GM08714 (cell line): ENCODE results near the gene ERGIC1.

Experiments used
- H3K4me3 ChIP-seq: fragments of 200-500 bp; sonication (Bioruptor generic); 2 replicates; pipeline ENCODE4 v1.5.1; 2014; ENCODE audit warnings: mild to moderate bottlenecking, low read length, inconsistent platforms
- ZNF274 ChIP-seq: IDR thresholded peaks from 2 replicates; pipeline ENCODE4 v1.6.1; 2012; ENCODE audit warnings: mild to moderate bottlenecking, low read depth, low read length

Gene ERGIC1

GRCh38 chr5:172906436-172906835, 72.4 kb downstream of the ERGIC1 start:
- no peak for TF ChIP-seq ZNF274
- H3K4me3 ChIP-seq = no peak overlapping the region

DNA sequence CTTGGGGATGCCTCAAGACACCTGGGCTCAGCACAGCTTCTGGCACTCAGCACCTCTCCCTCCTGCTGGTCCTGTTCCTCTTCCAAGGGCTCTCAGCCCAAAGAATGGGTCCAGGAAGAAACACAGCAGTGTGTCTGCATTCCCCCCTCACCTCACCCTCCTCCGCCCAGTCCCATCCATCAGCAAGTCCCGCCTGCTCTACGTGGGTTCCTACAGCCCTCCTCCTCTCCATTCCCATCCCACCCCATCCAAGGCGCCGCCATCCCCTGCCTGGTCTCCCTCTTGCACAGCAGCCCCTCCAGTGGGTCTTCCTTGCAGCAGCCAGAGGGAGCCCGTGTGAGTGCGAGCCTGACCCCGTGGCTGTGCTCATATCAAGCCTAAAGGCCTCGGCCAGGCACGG, 72.8 kb downstream of the ERGIC1 start:
- TF ChIP-seq ZNF274 = no peak
- H3K4me3 ChIP-seq = no peak overlapping the region

GRCh38 chr5:172907657-172908056, 73.6 kb downstream of the ERGIC1 start:
- no peak for TF ChIP-seq ZNF274
- H3K4me3 ChIP-seq = no peak overlapping the region

GRCh38 chr5:172908662-172909061, 74.6 kb downstream of the ERGIC1 start:
- H3K4me3 ChIP-seq = no peak overlapping the region
- no peak for TF ChIP-seq ZNF274

- no peak overlapping the region for H3K4me3 ChIP-seq
- no peak for TF ChIP-seq ZNF274
Measured at GRCh38 chr5:172909931-172910502, 76.0 kb downstream of the ERGIC1 start.

GRCh38 chr5:172910828-172911627, 77.0 kb downstream of the ERGIC1 start:
- H3K4me3 ChIP-seq = no peak overlapping the region
- TF ChIP-seq ZNF274 = no peak

DNA sequence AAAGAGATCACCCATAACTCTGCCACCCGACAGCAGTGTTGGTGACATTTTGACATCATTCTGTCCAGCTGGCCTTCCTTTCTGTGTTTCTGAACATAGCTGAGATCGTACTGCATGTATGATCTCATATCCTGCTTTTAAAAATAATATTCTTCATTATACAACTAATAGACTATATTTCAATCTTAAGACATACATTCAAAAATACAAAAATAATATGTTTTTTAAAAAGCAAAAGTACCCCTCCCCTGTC, 77.5 kb downstream of the ERGIC1 start:
- no peak for TF ChIP-seq ZNF274
- no peak overlapping the region for H3K4me3 ChIP-seq

DNA sequence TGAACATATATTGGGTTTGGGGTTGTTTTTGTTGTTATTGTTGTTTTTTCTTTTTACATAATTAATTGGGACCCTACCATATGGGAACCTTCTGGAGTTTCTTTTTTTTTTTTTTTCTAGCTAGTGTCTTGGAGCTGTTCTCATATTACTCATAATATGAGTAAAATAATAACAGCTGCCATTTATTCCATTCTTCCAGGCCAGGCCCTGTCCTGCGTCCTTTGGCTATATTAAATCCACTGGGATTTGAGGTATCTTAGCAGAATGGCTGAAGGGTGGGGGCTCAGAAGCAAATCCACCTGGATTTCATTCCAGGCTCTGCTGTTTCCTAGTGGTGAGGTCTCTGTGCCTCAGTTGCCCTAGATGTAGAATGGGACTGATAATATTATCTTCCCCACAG, 77.9 kb downstream of the ERGIC1 start:
- TF ChIP-seq ZNF274 = no peak
- no peak overlapping the region for H3K4me3 ChIP-seq

DNA sequence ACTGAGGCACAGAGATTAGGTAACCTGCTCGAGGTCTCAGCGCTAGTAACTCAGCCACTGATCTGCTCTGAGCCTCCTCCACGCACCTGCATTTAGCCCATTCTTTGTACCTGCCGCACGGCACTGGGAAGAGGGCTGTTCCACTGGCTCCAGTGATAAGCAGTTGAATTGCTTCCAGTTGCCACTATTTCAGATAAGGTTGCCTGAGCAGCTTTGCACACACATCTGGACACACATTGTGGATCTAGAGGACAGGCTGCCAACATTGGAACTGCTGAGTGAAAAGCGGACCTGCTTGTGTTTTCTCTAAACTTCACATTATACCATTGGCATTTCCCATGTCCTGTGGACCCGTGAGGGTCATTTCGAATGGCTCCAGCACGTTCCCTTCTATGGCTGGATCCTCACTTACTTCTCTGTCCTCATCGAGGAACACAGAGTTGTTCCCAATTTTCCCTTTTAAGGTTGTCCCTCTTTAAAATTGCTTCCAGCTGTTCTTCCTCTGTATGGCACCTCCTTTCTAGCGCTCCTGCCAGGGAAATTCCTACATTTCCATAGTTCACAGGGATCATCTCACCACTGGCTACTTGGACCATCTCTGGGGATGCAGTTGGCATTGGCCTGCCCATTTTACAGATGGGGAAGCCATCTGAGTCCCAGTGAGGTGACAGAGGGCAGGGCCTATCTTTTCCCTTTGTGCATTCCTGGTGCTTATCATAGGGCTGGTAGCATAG, 79.2 kb downstream of the ERGIC1 start:
- TF ChIP-seq ZNF274 = no peak
- H3K4me3 ChIP-seq = no peak overlapping the region

- no peak overlapping the region for H3K4me3 ChIP-seq
- TF ChIP-seq ZNF274 = no peak
Measured at GRCh38 chr5:172915514-172915913, 81.5 kb downstream of the ERGIC1 start.

DNA sequence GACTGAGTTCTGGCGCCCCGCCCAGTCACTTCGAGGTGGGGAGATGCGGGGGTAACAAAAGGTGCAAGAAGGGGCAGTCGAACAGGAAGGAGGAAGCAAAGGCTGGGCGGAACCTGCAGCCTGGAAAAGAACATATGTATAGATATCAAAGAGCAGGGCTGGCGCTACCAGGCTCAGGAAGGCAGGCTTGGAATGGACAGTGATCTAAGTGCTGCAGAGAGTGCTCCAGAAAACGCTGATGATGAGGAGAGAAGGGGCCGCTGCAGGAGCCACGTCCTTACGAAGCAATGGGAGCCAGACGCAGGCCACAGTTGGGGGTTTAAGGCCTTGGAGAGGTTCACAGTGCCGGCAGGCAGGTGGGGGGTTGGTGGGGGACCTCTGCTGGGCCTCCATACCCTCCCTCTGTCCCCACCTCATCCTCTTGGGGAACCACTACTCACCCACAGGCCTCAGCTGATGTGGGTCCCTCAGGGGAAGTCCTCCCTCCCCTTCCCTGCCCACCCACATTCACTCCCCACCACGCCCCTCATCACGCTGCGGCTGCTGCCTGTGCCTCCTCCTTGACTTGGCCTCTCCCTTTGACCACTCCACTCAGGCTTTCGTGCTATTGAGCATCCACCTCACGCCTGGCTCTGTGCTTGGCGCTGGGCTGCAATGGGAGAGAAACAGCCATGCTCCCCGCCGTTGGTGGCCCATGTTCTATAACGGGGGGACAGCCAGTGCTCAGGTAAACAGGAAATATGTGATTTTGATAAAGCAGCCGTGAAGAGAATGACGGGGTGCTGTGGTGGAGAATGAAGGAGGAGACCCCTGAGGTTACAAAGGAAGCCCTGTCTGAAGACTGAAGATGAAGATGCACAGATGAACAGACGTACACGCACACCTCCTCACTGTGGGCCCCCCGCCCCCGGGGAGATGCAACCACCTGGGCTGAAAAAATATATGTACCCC, 84.6 kb downstream of the ERGIC1 start:
- H3K4me3 ChIP-seq = no peak overlapping the region
- no peak for TF ChIP-seq ZNF274

- TF ChIP-seq ZNF274 = no peak
- H3K4me3 ChIP-seq = no peak overlapping the region
Measured at GRCh38 chr5:172919525-172920446, 85.7 kb downstream of the ERGIC1 start.

- no peak for TF ChIP-seq ZNF274
Measured at GRCh38 chr5:172920447-172920849, 86.4 kb downstream of the ERGIC1 start.

DNA sequence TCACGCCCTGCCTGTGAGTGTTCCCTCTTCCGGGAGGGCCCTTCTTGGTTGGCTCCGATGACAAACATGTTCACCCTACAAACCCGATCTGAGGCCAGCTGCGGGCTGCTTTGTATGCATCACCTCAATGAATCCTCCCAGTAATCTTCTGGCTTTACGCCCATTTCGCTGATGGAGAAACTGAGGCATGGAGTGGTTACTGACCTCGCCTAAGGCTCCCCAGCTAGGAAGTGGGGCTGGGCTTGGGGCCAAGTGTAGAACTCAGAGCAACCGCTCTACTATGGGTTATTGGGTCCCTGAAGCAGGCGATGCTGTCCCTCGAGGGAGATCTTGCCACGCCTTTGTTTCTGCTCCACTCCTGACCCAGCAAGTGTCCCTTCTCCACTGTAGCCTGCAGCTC, 86.9 kb downstream of the ERGIC1 start:
- no peak overlapping the region for H3K4me3 ChIP-seq
- no peak for TF ChIP-seq ZNF274

More at GRCh38 chr5:172920447-172920849, 86.4 kb downstream of the ERGIC1 start:
- no peak overlapping the region for H3K4me3 ChIP-seq
